Smooth muscle cell of the pulmonary artery (primary cell): ENCODE measurements around the gene RCN2. TPM values are rescaled to one million over a fixed set of nuclear protein-coding genes. Genes with fewer than 3 reads are reported as not detected.

Experiments
- total RNA-seq: library from RNA; depleted of rRNA; stranded (reverse); fragments of >200 nt; gene quantifications from 2 replicates; pipeline ENCODE4 v1.2.3, GENCODE V29; 2014

The RCN2 gene
- 96.3 and 98.2 TPM in 2 replicates for total RNA-seq

GRCh38 chr15:76931397-76932134 lies at the start of gene RCN2:
TSS of gene RCN2 (plus strand) at chr15:76931749. CDS start at chr15:76931842, 93 bp downstream.

GRCh38 chr15:76905013-76905839 lies 26.3 kb upstream of the RCN2 start, which contains the start of gene SCAPER:
TSS of gene SCAPER (minus strand) at chr15:76905340. CDS start at chr15:76883817, 21,523 bp downstream.

GRCh38 chr15:76994971-76995945 lies 63.7 kb downstream of the RCN2 start, which contains the start of gene PSTPIP1:
TSS of gene PSTPIP1 (plus strand) at chr15:76995126. CDS start at chr15:76995574, 448 bp downstream.

Other genes starting within 250 kb of the RCN2 start
- gene SCAPER, start 26.4 kb upstream of the RCN2 start, total RNA-seq = 8.0 and 10.6 TPM in 2 replicates
- gene PSTPIP1, start 63.4 kb downstream of the RCN2 start, total RNA-seq = 0.98 and 4.4 TPM in 2 replicates
- 302 and 368 TPM in 2 replicates for gene TSPAN3, start 139.4 kb downstream of the RCN2 start, total RNA-seq